ENCODE data around the gene COL21A1. TPM values are rescaled to one million over a fixed set of nuclear protein-coding genes. Genes with fewer than 3 reads are reported as not detected.

The COL21A1 gene
- total RNA-seq, 1 experiment from 2014 or later, result 1.8 TPM

DNA sequence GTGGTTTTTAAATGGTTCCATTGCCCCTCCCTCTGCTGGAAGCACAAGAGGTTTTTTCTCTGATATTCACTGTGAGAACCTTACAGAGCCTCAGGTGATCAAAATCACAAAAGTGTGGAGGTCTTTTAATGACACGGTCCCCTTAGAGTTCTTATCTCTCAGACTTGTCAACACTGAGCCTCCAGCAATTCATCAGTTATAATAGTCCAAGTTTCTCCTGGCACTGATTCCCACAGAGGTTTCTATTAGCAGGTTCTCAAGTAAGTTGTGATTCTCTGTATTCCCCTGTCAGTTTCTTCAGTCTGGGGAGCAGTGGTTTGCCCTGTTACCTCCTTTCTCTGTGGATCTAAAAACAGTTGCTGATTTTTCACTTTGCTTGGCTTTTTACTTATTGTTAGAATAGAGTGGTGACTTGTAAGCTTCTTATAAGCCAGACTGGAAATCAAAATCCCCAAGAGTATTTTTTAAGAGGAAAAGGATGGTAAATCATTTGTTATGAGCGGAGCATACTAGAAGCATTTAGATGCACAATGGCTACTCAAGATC is 214.6 kb downstream of the COL21A1 start:
- Histone ChIP-seq H3K27ac (ENCODE audit: insufficient read length, low read depth, low read length) (no peak overlapping the region), H2BK5ac (ENCODE audit: insufficient read length, low read length) (no peak overlapping the region), H2BK12ac (ENCODE audit: insufficient read length, low read depth, low read length) (no peak overlapping the region), H3K4me2 (ENCODE audit: insufficient read depth, insufficient read length, low read length) (no peak overlapping the region), H3K79me2 (ENCODE audit: insufficient read depth, low read length) (no peaks in the 10 kb centered on the region), H2BK15ac (ENCODE audit: low read depth, low read length) (no peak overlapping the region), H3K23me2 (ENCODE audit: insufficient read length, low read depth, low read length, poor library complexity, severe bottlenecking) (no peaks in the 10 kb centered on the region), H4K91ac (ENCODE audit: insufficient read length, low read depth, low read length) (no peak overlapping the region), H3K27me3 (ENCODE audit: insufficient read depth, low read length) (no peaks in the 10 kb centered on the region), H2BK120ac (ENCODE audit: low read depth, low read length, poor library complexity, severe bottlenecking) (no peak overlapping the region), H3T11ph (ENCODE audit: low read length) (no peak overlapping the region), H3K79me1 (ENCODE audit: insufficient read depth, low read depth, low read length, poor library complexity, severe bottlenecking) (no peaks in the 10 kb centered on the region), H3K4me1 (ENCODE audit: insufficient read depth, low read length) (no peaks in the 10 kb centered on the region), H3K56ac (ENCODE audit: insufficient read length, low read depth, low read length) (no peak overlapping the region), H3K23ac (ENCODE audit: insufficient read length, low read depth, low read length) (no peak overlapping the region), H3K14ac (ENCODE audit: insufficient read depth, low read length) (no peak overlapping the region), H4K20me1 (ENCODE audit: control insufficient read depth, insufficient read depth, insufficient read length) (no peaks in the 10 kb centered on the region), H4K5ac (ENCODE audit: insufficient read length, low read depth, low read length) (no peak overlapping the region), H2AFZ (ENCODE audit: low read length) (no peak overlapping the region), H3K9me3 (ENCODE audit: control insufficient read depth, low read depth, low read length) (no peaks in the 10 kb centered on the region), H2AK5ac (ENCODE audit: insufficient read length, low read length) (no peak overlapping the region), H3K9ac (ENCODE audit: extremely low read depth, insufficient read length, low read length) (no peak overlapping the region), H3K18ac (ENCODE audit: insufficient read length, low read depth, low read length) (no peak overlapping the region), H3K4ac (ENCODE audit: low read depth, low read length) (no peak overlapping the region), H2BK20ac (ENCODE audit: low read depth, low read length, poor library complexity, severe bottlenecking) (no peak overlapping the region), H4K8ac (replicated peaks; ENCODE audit: insufficient read length, low read depth, low read length) (no peak overlapping the region)
- Mint-ChIP-seq H3K27me3 (ENCODE audit: low read depth) (no peaks in the 10 kb centered on the region), H3K4me1 (no peaks in the 10 kb centered on the region; a peak in 1 of 4 replicates), H3K4me3 (no peak overlapping the region), H3K27ac (no peak overlapping the region), H3K36me3 (ENCODE audit: insufficient read depth in 1 of 3, low read depth in 3 of 3) (no peaks in the 10 kb centered on the region), H3K9me3 (no peaks in the 10 kb centered on the region; a peak in 1 of 5 replicates)
- WGBS (ENCODE audit: extremely low coverage, insufficient read length, low lambda C conversion rate), result no CpG with 5 or more reads among the region's 2 CpGs
- no peak for TF ChIP-seq CTCF (conservative IDR thresholded peaks at IDR 0.05)
- no peak for DNase-seq
